Left ventricle myocardium inferior (tissue), 1 donor: ENCODE data around the gene EXOC4. TPM values are rescaled to one million over a fixed set of nuclear protein-coding genes. Genes with fewer than 3 reads are reported as not detected.

Experiments
- DNase-seq: peaks from one replicate; pipeline ENCODE4 v3.0.0-alpha.2; 2020
- H3K27ac ChIP-seq: fragments of 200-600 bp; replicated peaks from 2 replicates; pipeline ENCODE4 v1.8.0; 2021
- H3K27me3 ChIP-seq: fragments of 200-600 bp; 2 replicates; pipeline ENCODE4 v1.8.0; 2021; ENCODE audit warnings: low read depth
- H3K36me3 ChIP-seq: fragments of 200-600 bp; 2 replicates; pipeline ENCODE4 v1.8.0; 2021
- H3K4me1 ChIP-seq: fragments of 200-600 bp; 2 replicates; pipeline ENCODE4 v1.8.0; 2021
- H3K4me3 ChIP-seq: fragments of 200-600 bp; 2 replicates; pipeline ENCODE4 v1.8.0; 2021; ENCODE audit warnings: mild to moderate bottlenecking, moderate library complexity
- H3K9me3 ChIP-seq: fragments of 200-600 bp; replicated peaks from 2 replicates; pipeline ENCODE4 v1.8.0; 2021
- CTCF ChIP-seq: fragments of 200-600 bp; IDR thresholded peaks from 2 replicates; pipeline ENCODE4 v1.8.0; 2021; ENCODE audit warnings: antibody characterized with exemption, mild to moderate bottlenecking, borderline replicate concordance
- intact Hi-C: fragments of 100-400 bp; cut with micrococcal nuclease; formaldehyde crosslinking; loops from one replicate; pipeline ENCODE4 v1.11.0; 2022
- total RNA-seq: library from RNA; stranded (reverse); fragmentation: NEBNext Ultra II Directional; extraction: Animal tissue kit (Norgen Biotek cat#: 25700); gene quantifications from one replicate; pipeline ENCODE4 v1.2.1, GENCODE V29; 2021
- donor health status: DM: no; HTN: yes; CAD: no; lungs with severe emphysema.

EXOC4 gene
- total RNA-seq, 1 donor from 2014 or later: 33.8 TPM

DNA sequence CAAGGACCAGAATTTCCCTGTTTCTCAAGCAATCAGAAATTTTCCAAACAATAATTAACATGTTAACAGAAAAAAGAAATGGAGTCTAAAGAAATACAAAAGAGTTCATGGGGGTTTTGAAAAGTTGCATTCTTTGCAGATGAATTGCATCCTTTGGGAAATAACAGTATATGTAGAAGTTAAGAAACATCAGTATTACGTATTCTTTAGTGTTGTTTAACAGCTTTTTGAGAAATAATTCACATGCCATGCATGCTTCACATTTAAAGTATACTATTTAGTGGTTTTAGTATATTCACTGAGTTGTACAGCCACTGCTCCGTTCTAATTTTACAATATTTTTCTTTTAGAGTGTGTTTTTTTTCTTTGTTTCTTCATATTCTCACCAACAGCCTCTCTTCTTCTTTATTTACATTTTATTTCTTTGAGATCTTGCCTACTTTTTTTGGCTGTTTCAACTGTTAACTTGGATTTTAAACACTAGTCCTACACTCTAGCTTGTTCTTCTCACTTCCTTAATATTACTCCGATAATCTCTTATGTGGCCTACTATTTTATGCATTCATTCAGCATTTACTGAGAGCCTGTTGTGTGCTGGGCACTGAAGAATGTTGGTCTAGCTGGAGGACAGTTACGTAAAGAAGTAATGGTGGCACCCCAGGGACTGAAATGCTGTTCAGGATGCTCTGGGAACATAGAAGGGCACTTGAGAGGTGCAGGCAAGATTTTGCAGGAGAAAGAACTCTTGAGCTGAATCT, 330.1 kb downstream of the EXOC4 start:
- intact Hi-C loops: no loop called here
- Histone ChIP-seq H3K27ac (no peak overlapping the region), H3K9me3 (no peaks in the 10 kb centered on the region), H3K4me1 (peaks cover 8% of the 10 kb centered on the region), H3K4me3 (no peak overlapping the region), H3K36me3 (no peaks in the 10 kb centered on the region), H3K27me3 (no peaks in the 10 kb centered on the region)
- DNase-seq: no peak
- no peak for TF ChIP-seq CTCF

GRCh38 chr7:133583545-133584171, 330.8 kb downstream of the EXOC4 start:
- H3K27me3 ChIP-seq: no peaks in the 10 kb centered on the region
- no peaks in the 10 kb centered on the region for H3K36me3 ChIP-seq
- H3K9me3 ChIP-seq: no peaks in the 10 kb centered on the region
- DNase-seq: no peak
- H3K4me3 ChIP-seq: no peak overlapping the region
- peaks cover 9% of the 10 kb centered on the region for H3K4me1 ChIP-seq
- H3K27ac ChIP-seq: no peak overlapping the region
- intact Hi-C loops: no loop called here
- TF ChIP-seq CTCF: no peak

GRCh38 chr7:133584956-133585668, 332.2 kb downstream of the EXOC4 start:
- Histone ChIP-seq H3K36me3 (no peaks in the 10 kb centered on the region), H3K27ac (no peak overlapping the region), H3K27me3 (no peaks in the 10 kb centered on the region), H3K4me1 (peaks cover 9% of the 10 kb centered on the region), H3K4me3 (no peak overlapping the region), H3K9me3 (no peaks in the 10 kb centered on the region)
- intact Hi-C loops: no loop called here
- no peak for DNase-seq
- TF ChIP-seq CTCF: no peak

DNA sequence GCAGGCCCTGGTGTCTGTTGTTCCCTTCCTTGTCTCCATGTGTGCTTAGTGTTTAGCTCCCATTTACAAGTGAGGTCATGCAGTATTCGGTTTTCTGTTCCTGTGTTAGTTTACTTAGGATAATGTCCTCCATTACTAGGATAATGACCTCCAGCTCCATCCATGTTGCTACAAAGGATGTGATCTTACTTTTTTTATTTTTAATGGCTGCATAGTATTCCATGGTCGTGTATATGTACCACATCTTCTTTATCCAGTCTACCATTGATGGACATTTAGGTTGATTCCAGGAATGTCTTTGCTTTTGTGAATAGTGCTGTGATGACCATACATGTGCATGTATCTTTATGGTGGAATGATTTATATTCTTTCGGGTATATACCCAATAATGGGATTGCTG, 333.4 kb downstream of the EXOC4 start:
- intact Hi-C loops: no loop called here
- no peaks in the 10 kb centered on the region for H3K27me3 ChIP-seq
- TF ChIP-seq CTCF: no peak
- H3K4me3 ChIP-seq: no peak overlapping the region
- DNase-seq: no peak
- H3K27ac ChIP-seq: no peak overlapping the region
- peaks cover 9% of the 10 kb centered on the region for H3K4me1 ChIP-seq
- H3K36me3 ChIP-seq: no peaks in the 10 kb centered on the region
- H3K9me3 ChIP-seq: no peaks in the 10 kb centered on the region

GRCh38 chr7:133587903-133588302, 335.0 kb downstream of the EXOC4 start:
- Histone ChIP-seq H3K27ac (no peak overlapping the region), H3K9me3 (no peaks in the 10 kb centered on the region), H3K36me3 (no peaks in the 10 kb centered on the region), H3K4me1 (peaks cover 9% of the 10 kb centered on the region), H3K4me3 (no peak overlapping the region), H3K27me3 (no peaks in the 10 kb centered on the region)
- TF ChIP-seq CTCF: no peak
- intact Hi-C loops: no loop called here
- DNase-seq: no peak
